Measurements from ENCODE around the gene OR13G1. TPM values are rescaled to one million over a fixed set of nuclear protein-coding genes. Genes with fewer than 3 reads are reported as not detected.
A peak's percentile ranks its signal among the peaks of the same experiment; 100 is the strongest.

OR13G1 gene
- total RNA-seq, 4 donors from 2014 or later, result not detected

- DNase-seq (ENCODE audit: low spot score in 2 of 2), result no peak
- 88% methylated on average over 1 of the region's 1 CpG for WGBS
- no peaks in the 10 kb centered on the region for H3K4me1 ChIP-seq
- H3K27ac ChIP-seq, result no peak overlapping the region
- H3K36me3 ChIP-seq, result no peaks in the 10 kb centered on the region
- H3K4me3 ChIP-seq, result no peak overlapping the region
- H3K9me3 ChIP-seq, result no peaks in the 10 kb centered on the region
- no peak for TF ChIP-seq EP300 (IDR thresholded peaks at IDR 0.05)
- TF ChIP-seq POLR2A (IDR thresholded peaks at IDR 0.05), result no peak
- no peak for TF ChIP-seq CTCF (IDR thresholded peaks at IDR 0.05)
- no peak for TF ChIP-seq POLR2AphosphoS5 (IDR thresholded peaks at IDR 0.05)
- H3K27me3 ChIP-seq, result no peaks in the 10 kb centered on the region
Measured at GRCh38 chr1:247653040-247653439, 26.5 kb downstream of the OR13G1 start.

GRCh38 chr1:247647864-247648263, 31.7 kb downstream of the OR13G1 start:
- WGBS, result 7% methylated on average over 2 of the region's 2 CpGs
- TF ChIP-seq CTCF (IDR thresholded peaks at IDR 0.05) (no peak), POLR2A (IDR thresholded peaks at IDR 0.05) (no peak), EP300 (IDR thresholded peaks at IDR 0.05) (no peak), POLR2AphosphoS5 (IDR thresholded peaks at IDR 0.05) (no peak)
- no peaks in the 10 kb centered on the region for H3K36me3 ChIP-seq
- no peaks in the 10 kb centered on the region for H3K27me3 ChIP-seq
- H3K4me1 ChIP-seq, result no peaks in the 10 kb centered on the region
- H3K9me3 ChIP-seq, result no peaks in the 10 kb centered on the region
- no peak for DNase-seq (ENCODE audit: low spot score in 2 of 2)
- no peak overlapping the region for H3K27ac ChIP-seq
- no peak overlapping the region for H3K4me3 ChIP-seq

GRCh38 chr1:247646867-247647266, 32.7 kb downstream of the OR13G1 start:
- no peak overlapping the region for H3K27ac ChIP-seq
- no peaks in the 10 kb centered on the region for H3K27me3 ChIP-seq
- no peak for DNase-seq (ENCODE audit: low spot score in 2 of 2)
- no peak overlapping the region for H3K4me3 ChIP-seq
- no peak for TF ChIP-seq EP300 (IDR thresholded peaks at IDR 0.05)
- no peak for TF ChIP-seq POLR2AphosphoS5 (IDR thresholded peaks at IDR 0.05)
- TF ChIP-seq CTCF (IDR thresholded peaks at IDR 0.05), result no peak
- no peak for TF ChIP-seq POLR2A (IDR thresholded peaks at IDR 0.05)
- H3K9me3 ChIP-seq, result no peaks in the 10 kb centered on the region
- no peaks in the 10 kb centered on the region for H3K36me3 ChIP-seq
- no peaks in the 10 kb centered on the region for H3K4me1 ChIP-seq
- WGBS, result 84% methylated on average over 4 of the region's 4 CpGs

- no peak for DNase-seq (ENCODE audit: low spot score in 2 of 2)
- Histone ChIP-seq H3K27me3 (no peaks in the 10 kb centered on the region), H3K9me3 (peaks cover 4% of the 10 kb centered on the region), H3K4me3 (no peak overlapping the region), H3K27ac (no peak overlapping the region), H3K36me3 (no peaks in the 10 kb centered on the region), H3K4me1 (no peaks in the 10 kb centered on the region)
- WGBS, result 83% methylated on average over 5 of the region's 5 CpGs
- TF ChIP-seq EP300 (IDR thresholded peaks at IDR 0.05), result no peak
- TF ChIP-seq CTCF (IDR thresholded peaks at IDR 0.05), result no peak
- no peak for TF ChIP-seq POLR2A (IDR thresholded peaks at IDR 0.05)
- TF ChIP-seq POLR2AphosphoS5 (IDR thresholded peaks at IDR 0.05), result no peak
Measured at GRCh38 chr1:247642742-247643141, 36.8 kb downstream of the OR13G1 start.

- H3K27me3 ChIP-seq, result no peaks in the 10 kb centered on the region
- peaks cover 9% of the 10 kb centered on the region for H3K9me3 ChIP-seq
- DNase-seq (ENCODE audit: low spot score in 2 of 2), result peak in 1 of 2 donors; percentile 76
- TF ChIP-seq CTCF (IDR thresholded peaks at IDR 0.05) (no peak), POLR2A (IDR thresholded peaks at IDR 0.05) (no peak), POLR2AphosphoS5 (IDR thresholded peaks at IDR 0.05) (no peak), EP300 (IDR thresholded peaks at IDR 0.05) (no peak)
- H3K4me3 ChIP-seq, result peak overlapping the region; percentile 37
- H3K36me3 ChIP-seq, result no peaks in the 10 kb centered on the region
- no peaks in the 10 kb centered on the region for H3K4me1 ChIP-seq
- 14% methylated on average over 13 of the region's 55 CpGs for WGBS
- peak overlapping the region; percentile 21 for H3K27ac ChIP-seq
Measured at GRCh38 chr1:247639381-247639981, 40.1 kb downstream of the OR13G1 start.
